ENCODE results near the gene DBI.

Gene DBI

DNA sequence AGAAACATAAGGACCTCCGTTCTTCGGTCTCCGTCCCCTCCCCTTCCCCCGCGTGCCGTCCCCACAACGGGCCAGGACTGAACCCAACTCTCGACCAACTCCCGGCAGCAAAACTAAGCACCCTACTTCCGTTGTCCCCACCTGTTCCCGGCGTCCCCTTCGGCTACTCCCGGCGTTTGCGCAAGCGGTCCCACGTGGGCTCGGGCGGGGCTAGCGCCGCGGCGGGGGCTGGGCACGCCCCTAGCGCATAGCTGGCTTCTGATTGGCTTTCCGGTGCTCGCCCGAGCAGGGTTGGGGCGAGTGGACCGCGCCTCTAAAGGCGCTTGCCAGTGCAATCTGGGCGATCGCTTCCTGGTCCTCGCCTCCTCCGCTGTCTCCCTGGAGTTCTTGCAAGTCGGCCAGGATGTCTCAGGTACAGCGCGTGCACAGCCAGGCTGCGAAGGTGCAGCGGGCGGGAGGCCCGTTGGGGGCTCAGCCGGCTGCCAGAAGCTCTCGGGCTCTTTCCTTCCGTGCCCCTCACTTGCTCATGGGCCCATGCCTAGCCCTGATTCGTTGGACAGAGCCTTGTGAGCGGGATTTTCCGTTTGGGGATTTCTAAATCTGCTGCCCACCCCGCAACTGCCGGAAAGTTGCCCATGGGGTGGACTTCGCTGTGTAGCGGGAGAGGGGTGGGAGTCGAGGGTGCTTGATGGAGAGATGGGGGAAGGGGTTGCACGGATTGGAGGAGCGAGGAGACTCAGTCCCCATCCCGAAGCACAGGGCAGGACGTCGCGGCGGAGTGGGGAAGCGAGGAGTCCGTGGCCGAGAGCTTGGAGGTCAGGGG is at the start of gene DBI, which contains the start of gene C2orf76:
TSS of gene DBI (plus strand) at position 329 of the 823 bp plus-strand sequence. CDS start at position 404, 75 bp downstream.
TSS of gene C2orf76 (minus strand) at position 186 of the 823 bp plus-strand sequence. CDS start 26,875 bp downstream, outside the sequence.
- peak; percentile 94 for DNase-seq

- no peak for DNase-seq
Observed at GRCh38 chr2:119317554-119317953, 49.2 kb upstream of the DBI start.

DNA sequence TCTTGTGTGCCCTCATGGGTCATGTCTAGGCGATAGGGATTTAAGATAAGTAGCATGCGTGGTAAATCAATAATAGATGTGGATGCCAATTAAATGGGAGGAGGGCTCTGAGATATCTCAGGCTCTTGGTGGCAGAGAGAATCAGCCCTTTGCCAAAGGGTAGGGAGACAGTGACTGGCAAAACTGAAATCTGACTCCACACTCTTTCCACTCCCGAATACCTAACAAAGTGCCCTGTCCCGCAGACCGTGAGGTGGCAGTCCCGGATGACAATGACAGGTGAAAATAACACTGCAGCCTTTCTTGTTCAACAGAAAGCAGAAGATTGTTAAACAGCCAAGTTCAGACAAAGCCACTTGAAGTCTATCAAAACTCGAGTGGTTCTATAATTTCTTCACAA is 47.2 kb upstream of the DBI start:
- no peak for DNase-seq

DNA sequence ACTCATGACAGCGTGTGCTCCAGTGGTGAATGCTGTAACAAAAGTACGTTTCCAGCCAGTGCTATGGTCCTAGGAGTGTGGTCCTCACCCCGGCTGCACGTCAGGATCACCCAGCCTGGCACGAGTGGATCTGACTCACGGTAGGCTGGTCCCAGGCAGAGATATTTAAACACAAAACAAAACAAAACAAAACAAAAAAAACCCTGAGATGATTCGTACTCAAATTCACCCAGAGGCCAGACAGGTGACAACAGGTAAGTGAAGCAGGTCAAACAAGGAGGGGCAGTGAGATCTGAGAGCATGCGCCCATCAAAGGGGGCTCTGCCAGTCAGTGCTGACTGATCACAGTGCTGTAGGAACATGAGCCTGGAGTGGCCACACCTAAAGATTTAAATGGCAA is 43.3 kb upstream of the DBI start:
- DNase-seq, result no peak

- no peak for DNase-seq
Observed at GRCh38 chr2:119324685-119325270, 42.0 kb upstream of the DBI start.

DNA sequence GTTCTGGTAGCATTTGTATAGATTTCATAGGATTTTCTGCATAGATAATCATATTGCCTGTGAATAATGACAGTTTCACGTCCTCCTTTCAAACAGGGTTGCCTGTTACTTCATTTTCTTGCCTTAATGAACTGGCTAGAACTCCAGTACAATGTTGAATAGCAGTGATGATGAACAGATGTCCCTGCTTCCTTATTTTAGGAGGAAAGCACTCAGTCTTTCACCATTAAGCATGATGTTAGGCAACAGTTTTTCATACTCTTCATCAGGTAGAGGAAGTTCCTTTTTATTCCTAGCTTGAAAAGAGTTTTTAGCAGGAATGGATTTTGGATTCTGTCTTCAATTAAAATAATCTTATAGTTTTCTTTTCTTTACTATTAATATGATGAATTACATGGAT is 39.8 kb upstream of the DBI start:
- no peak for DNase-seq

- DNase-seq, result no peak
Observed at GRCh38 chr2:119327431-119327830, 39.3 kb upstream of the DBI start.

DNA sequence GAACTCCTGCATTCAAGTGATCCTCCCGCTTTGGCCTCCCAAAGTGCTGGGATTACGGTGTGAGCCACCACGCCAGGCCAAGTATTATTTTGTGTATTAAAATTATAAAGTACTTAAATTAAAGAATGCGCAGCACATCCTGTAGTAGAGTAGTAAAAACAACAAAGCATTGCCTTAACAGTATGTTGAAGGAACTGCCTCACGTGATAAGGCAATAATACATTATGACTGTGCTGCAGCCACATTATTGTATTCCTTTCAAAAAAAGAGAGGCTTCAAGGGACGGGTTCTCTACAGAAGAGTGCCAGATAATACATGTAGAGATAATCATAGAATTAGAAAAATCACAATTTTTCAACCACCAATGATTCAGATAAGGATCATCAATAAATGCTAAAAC is 33.8 kb upstream of the DBI start:
- no peak for DNase-seq

GRCh38 chr2:119333360-119333759 is 33.4 kb upstream of the DBI start:
- no peak for DNase-seq

- DNase-seq, result no peak
Observed at GRCh38 chr2:119333833-119334232, 32.9 kb upstream of the DBI start.

GRCh38 chr2:119337749-119338148 is 29.0 kb upstream of the DBI start:
- DNase-seq, result no peak

DNA sequence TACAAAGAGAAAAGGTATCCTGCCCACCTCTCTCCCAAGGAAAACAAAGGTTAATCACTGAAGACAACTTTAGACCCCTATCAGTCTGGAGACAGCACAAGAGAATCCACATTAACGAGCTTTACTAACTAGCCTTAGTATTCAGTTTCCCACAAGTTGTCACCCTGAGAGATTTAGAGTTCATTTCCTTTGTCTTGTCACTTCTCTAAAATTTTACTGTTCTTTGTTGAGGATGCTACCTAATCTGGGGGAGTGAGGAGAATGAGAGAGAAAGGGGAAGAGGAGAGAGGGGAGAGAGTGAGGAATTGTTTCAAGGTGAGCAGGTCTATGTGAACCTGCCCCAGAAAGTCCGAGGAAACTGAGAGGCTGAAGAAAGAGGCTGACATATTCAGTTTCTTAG is 28.5 kb upstream of the DBI start:
- DNase-seq, result no peak

DNA sequence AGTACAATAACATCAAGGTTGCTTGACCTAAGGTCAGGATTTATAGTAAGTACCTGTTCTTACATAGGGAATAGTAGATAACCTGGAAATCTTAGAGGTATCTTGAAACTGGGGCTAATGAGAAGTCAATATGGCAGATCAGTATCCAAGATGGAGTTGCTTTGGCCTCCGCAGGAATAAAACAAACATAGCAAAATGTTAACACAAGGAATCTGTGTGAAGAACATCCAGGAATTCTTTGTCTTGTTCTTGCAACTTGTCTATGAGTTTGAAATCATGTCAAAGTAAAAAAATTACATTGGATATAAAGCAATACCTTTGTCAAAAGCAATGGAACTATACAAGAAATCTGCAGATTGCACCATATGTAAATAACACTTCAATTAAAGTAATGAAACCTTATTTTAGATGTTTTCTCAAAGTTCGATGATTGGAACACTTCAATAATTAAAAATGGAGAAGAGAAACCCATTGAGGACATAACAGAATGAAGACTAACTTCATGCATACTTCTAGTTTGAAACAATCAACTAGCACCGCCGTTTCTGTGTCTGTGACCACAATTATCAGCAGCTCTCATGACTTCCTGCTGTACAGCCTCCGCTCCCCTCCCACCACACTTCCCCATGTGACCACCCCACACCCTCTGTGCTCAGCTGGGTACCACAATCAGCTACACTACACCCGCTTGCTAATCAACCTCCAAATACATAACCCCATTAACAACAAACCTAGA is 27.8 kb upstream of the DBI start:
- DNase-seq, result no peak

DNA sequence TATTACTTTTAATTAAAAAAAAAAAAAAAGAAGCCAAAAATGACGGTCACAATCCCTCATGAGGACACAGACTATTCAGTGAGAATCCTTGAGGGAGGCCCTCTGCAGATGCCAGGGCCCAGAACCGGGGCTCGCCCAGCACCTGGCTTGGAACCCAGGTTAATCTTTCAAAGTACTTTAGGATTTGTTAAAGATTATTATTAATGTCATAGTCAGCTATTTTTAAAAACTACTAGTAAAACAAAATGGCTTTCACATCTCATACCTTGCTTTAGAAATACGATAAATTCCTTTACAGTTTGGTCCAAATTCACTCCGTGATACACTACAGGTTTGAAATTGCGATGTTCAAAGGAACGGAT is 27.2 kb upstream of the DBI start:
- DNase-seq, result no peak

DNA sequence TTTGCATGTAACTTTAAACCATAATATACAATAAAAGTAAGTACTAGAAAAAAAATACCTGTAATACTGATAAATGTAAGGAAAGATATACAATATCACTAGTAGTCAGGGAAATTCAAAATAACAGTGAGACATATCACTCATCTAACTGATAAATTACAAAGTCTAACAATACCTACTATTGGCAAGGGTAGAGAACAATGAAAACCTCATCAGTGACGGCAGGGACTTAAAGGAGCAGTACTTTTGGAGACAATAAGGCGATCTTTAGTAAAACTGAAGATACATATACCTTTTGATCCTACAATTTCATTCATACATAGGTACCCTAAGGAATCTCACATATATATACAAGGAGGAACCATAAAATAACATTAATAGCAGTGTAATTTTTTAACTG is 25.1 kb upstream of the DBI start:
- no peak for DNase-seq

DNA sequence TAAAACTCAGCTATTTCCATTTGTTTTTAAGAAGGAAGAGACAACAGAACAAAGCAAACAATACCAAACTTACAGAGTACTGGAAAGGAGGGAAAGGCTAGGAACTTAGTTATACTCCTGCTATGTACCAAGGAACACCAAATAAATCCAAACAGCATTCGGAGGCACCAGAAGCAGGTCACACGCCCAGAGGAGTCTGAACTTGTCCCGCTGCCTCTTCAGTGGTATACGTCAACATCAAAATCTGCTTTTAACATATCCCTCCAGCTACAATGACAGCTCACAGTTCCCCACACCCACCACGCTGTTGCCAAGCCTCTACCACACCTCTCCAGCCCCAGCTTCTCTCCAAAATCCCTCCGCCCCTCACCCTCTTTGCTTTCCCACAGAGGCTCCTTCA is 17.5 kb upstream of the DBI start:
- DNase-seq, result no peak

DNA sequence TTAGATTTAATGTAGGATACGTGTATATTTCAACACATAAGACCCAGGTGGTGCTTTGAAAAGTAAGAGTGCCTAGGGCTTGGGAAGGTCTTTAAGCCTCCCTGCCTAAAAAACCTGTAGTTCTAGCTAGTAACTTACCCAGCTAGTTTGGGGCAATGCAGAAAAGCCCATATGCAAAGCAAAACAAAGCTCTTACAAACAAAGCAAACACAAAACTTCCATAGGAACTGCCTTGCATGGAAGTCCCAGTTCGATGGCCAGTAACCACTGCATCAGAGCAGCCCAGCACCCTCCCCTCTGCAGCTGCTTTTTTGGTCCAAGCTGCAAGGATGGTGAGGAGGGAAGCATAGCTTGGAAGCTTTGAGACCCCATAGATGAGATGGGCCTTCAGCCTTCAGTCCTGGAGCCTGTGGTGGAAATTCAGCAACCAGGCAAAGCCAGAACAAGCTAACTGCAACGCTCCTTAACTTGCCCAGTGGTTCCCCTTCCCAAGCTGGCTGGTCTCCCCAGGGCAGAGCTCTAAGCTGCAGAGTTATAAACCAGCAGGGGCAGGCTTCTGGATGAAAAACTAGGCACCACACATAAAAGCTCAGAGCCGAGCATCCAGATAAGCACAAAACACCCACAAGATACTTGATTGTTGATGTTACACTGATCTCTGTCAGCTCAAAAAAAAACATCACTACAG is 16.3 kb upstream of the DBI start:
- no peak for DNase-seq

GRCh38 chr2:119352357-119352756 is 14.4 kb upstream of the DBI start:
- DNase-seq, result no peak

DNA sequence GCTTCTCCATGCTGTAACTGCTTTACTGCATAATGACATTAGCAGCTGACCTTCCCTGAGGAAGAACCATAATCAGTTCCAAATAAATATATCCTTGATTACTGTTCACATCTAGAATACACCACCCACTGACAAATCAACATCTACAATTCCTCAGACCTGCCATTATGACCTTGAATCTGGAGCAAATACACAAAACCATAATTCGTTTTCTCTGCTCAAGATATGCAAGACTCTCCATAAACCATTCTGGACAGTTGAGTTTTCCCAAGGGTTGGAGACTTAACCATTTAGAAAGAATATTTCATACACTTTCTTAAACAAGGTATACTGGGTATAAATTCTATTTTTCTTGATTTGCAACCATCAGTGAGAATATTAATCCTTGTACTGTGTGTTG is 11.9 kb upstream of the DBI start:
- no peak for DNase-seq

DNA sequence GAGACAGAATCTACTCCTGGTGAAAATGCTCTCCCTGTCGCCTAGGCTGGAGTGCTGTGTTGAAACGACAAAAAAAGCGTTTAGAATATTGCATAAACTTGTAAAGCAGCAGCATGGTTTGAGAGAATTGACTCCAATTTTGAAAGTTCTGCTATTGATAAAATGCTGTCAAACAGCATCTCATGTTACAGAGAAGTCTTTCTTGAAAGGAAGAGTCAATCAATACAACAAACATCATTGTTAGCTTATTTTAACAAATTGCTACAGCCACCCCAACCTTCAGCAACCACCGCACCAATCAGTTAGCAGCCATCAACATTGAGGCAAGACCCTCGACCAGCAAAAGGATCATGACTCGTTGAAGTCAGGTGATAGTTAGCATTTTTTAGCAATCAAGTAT is 7.0 kb upstream of the DBI start:
- no peak for DNase-seq

- no peak for DNase-seq
Observed at GRCh38 chr2:119360423-119360966, 6.3 kb upstream of the DBI start.

- DNase-seq, result no peak
Observed at GRCh38 chr2:119364798-119365197, 2.0 kb upstream of the DBI start.

- no peak for DNase-seq
Observed at GRCh38 chr2:119365436-119365835, 1.3 kb upstream of the DBI start.

Data from NCI-H510A (cell line).